ENCODE results near the gene EHD4. TPM values are rescaled to one million over a fixed set of nuclear protein-coding genes. Genes with fewer than 3 reads are reported as not detected.
A peak's percentile ranks its signal among the peaks of the same experiment; 100 is the strongest.

The EHD4 gene
- total RNA-seq, 1 experiment from 2014 or later = 20.8 TPM

- peaks cover 54% of the 10 kb centered on the region for H3K4me1 ChIP-seq
- peaks cover 26% of the 10 kb centered on the region; the same call in 1 of the 2 replicates for H3K36me3 ChIP-seq
- peak overlapping the region; percentile 94 for H3K27ac ChIP-seq
- H3K9me3 ChIP-seq (replicated peaks) = no peaks in the 10 kb centered on the region
- no peaks in the 10 kb centered on the region for H3K27me3 ChIP-seq
- DNase-seq = no peak
- no peak overlapping the region for H3K4me3 ChIP-seq
Measured at GRCh38 chr15:41948490-41948889, 23.9 kb downstream of the EHD4 start.

- H3K4me3 ChIP-seq = no peak overlapping the region
- no peaks in the 10 kb centered on the region for H3K9me3 ChIP-seq (replicated peaks)
- H3K27me3 ChIP-seq = no peaks in the 10 kb centered on the region
- peak overlapping the region; percentile 94 for H3K27ac ChIP-seq
- peaks cover 18% of the 10 kb centered on the region for H3K36me3 ChIP-seq
- H3K4me1 ChIP-seq = peaks cover 69% of the 10 kb centered on the region
- no peak for DNase-seq
Measured at GRCh38 chr15:41946970-41947369, 25.4 kb downstream of the EHD4 start.

GRCh38 chr15:41945731-41946130, 26.6 kb downstream of the EHD4 start:
- no peaks in the 10 kb centered on the region for H3K9me3 ChIP-seq (replicated peaks)
- H3K27ac ChIP-seq = peak overlapping the region; percentile 94
- H3K27me3 ChIP-seq = no peaks in the 10 kb centered on the region
- no peak for DNase-seq
- H3K4me1 ChIP-seq = peaks cover 82% of the 10 kb centered on the region
- H3K36me3 ChIP-seq = peaks cover 15% of the 10 kb centered on the region
- H3K4me3 ChIP-seq = no peak overlapping the region

- peaks cover 81% of the 10 kb centered on the region for H3K4me1 ChIP-seq
- no peaks in the 10 kb centered on the region for H3K9me3 ChIP-seq (replicated peaks)
- H3K4me3 ChIP-seq = no peak overlapping the region
- H3K27ac ChIP-seq = peak overlapping the region; percentile 94
- no peak for DNase-seq
- H3K36me3 ChIP-seq = peaks cover 15% of the 10 kb centered on the region
- H3K27me3 ChIP-seq = no peaks in the 10 kb centered on the region
Measured at GRCh38 chr15:41945221-41945620, 27.1 kb downstream of the EHD4 start.

GRCh38 chr15:41944313-41944940, 27.9 kb downstream of the EHD4 start:
- peak overlapping the region; percentile 9 for H3K4me3 ChIP-seq

GRCh38 chr15:41943543-41944312, 28.6 kb downstream of the EHD4 start:
- Histone ChIP-seq H3K27ac (peak overlapping the region; percentile 94), H3K4me3 (no peak overlapping the region), H3K4me1 (peaks cover 77% of the 10 kb centered on the region), H3K27me3 (no peaks in the 10 kb centered on the region), H3K9me3 (replicated peaks) (no peaks in the 10 kb centered on the region), H3K36me3 (peaks cover 20% of the 10 kb centered on the region)
- no peak for DNase-seq

More at GRCh38 chr15:41944313-41944940, 27.9 kb downstream of the EHD4 start:
- peak overlapping the region; percentile 94 for H3K27ac ChIP-seq
- peaks cover 78% of the 10 kb centered on the region for H3K4me1 ChIP-seq
- DNase-seq = peak; percentile 84 to 85
- H3K27me3 ChIP-seq = no peaks in the 10 kb centered on the region
- H3K36me3 ChIP-seq = peaks cover 15% of the 10 kb centered on the region
- H3K9me3 ChIP-seq (replicated peaks) = no peaks in the 10 kb centered on the region

GRCh38 chr15:41942886-41943285, 29.5 kb downstream of the EHD4 start:
- no peaks in the 10 kb centered on the region for H3K9me3 ChIP-seq (replicated peaks)
- no peaks in the 10 kb centered on the region for H3K27me3 ChIP-seq
- peaks cover 19% of the 10 kb centered on the region for H3K36me3 ChIP-seq
- DNase-seq = peak; percentile 48 to 60
- H3K27ac ChIP-seq = peak overlapping the region; percentile 94
- peaks cover 77% of the 10 kb centered on the region for H3K4me1 ChIP-seq
- no peak overlapping the region for H3K4me3 ChIP-seq

- H3K27ac ChIP-seq = peak overlapping the region; percentile 94
- DNase-seq = no peak
- H3K9me3 ChIP-seq (replicated peaks) = no peaks in the 10 kb centered on the region
- H3K27me3 ChIP-seq = no peaks in the 10 kb centered on the region
- H3K4me1 ChIP-seq = peaks cover 68% of the 10 kb centered on the region
- H3K4me3 ChIP-seq = no peak overlapping the region
- peaks cover 23% of the 10 kb centered on the region for H3K36me3 ChIP-seq
Measured at GRCh38 chr15:41941644-41942415, 30.5 kb downstream of the EHD4 start.

GRCh38 chr15:41940441-41940857, 31.9 kb downstream of the EHD4 start:
- H3K9me3 ChIP-seq (replicated peaks) = no peaks in the 10 kb centered on the region
- DNase-seq = peak; percentile 93
- peaks cover 55% of the 10 kb centered on the region for H3K4me1 ChIP-seq
- peak overlapping the region; percentile 88 for H3K27ac ChIP-seq
- H3K4me3 ChIP-seq = no peak overlapping the region
- H3K27me3 ChIP-seq = no peaks in the 10 kb centered on the region
- H3K36me3 ChIP-seq = peaks cover 20% of the 10 kb centered on the region

- H3K36me3 ChIP-seq = peaks cover 19% of the 10 kb centered on the region
- H3K27ac ChIP-seq = peak overlapping the region; percentile 88
- DNase-seq = no peak
- peaks cover 55% of the 10 kb centered on the region for H3K4me1 ChIP-seq
- no peaks in the 10 kb centered on the region for H3K9me3 ChIP-seq (replicated peaks)
- H3K4me3 ChIP-seq = no peak overlapping the region
- H3K27me3 ChIP-seq = no peaks in the 10 kb centered on the region
Measured at GRCh38 chr15:41939986-41940385, 32.4 kb downstream of the EHD4 start.

- no peak overlapping the region for H3K27ac ChIP-seq
- H3K4me1 ChIP-seq = peaks cover 47% of the 10 kb centered on the region
- no peak overlapping the region for H3K4me3 ChIP-seq
Measured at GRCh38 chr15:41937568-41937923, 34.8 kb downstream of the EHD4 start.

GRCh38 chr15:41936649-41937567, 35.4 kb downstream of the EHD4 start:
- no peaks in the 10 kb centered on the region for H3K27me3 ChIP-seq
- peaks cover 40% of the 10 kb centered on the region for H3K4me1 ChIP-seq
- no peak for DNase-seq
- H3K4me3 ChIP-seq = no peak overlapping the region
- no peak overlapping the region for H3K27ac ChIP-seq
- no peaks in the 10 kb centered on the region for H3K9me3 ChIP-seq (replicated peaks)
- H3K36me3 ChIP-seq = peaks cover 14% of the 10 kb centered on the region

More at GRCh38 chr15:41937568-41937923, 34.8 kb downstream of the EHD4 start:
- Histone ChIP-seq H3K36me3 (peaks cover 17% of the 10 kb centered on the region), H3K27me3 (no peaks in the 10 kb centered on the region), H3K9me3 (replicated peaks) (no peaks in the 10 kb centered on the region)
- no peak for DNase-seq

GRCh38 chr15:41936155-41936554, 36.2 kb downstream of the EHD4 start:
- H3K36me3 ChIP-seq = peaks cover 13% of the 10 kb centered on the region
- no peak overlapping the region for H3K4me3 ChIP-seq
- H3K4me1 ChIP-seq = peaks cover 35% of the 10 kb centered on the region
- no peak overlapping the region for H3K27ac ChIP-seq
- no peak for DNase-seq
- no peaks in the 10 kb centered on the region for H3K9me3 ChIP-seq (replicated peaks)
- H3K27me3 ChIP-seq = no peaks in the 10 kb centered on the region

- no peak for DNase-seq
- Histone ChIP-seq H3K36me3 (peaks cover 11% of the 10 kb centered on the region), H3K4me1 (peaks cover 35% of the 10 kb centered on the region), H3K9me3 (replicated peaks) (no peaks in the 10 kb centered on the region), H3K4me3 (no peak overlapping the region), H3K27ac (peak overlapping the region; percentile 31; the same call in 1 of the 2 replicates), H3K27me3 (no peaks in the 10 kb centered on the region)
Measured at GRCh38 chr15:41935566-41936020, 36.8 kb downstream of the EHD4 start.

All from SJCRH30 (cell line).